HG02759 (cell line): ENCODE results near the gene PPP1R1A.

Experiments
- ATAC-seq: cut with Tn5 transposase; IDR thresholded peaks from one replicate; pipeline ENCODE4 v1.9.1; 2021; ENCODE audit warnings: mild to moderate bottlenecking, moderate library complexity; ENCODE audit not compliant: unreplicated experiment

The PPP1R1A gene

GRCh38 chr12:54572881-54573280 is 15.6 kb downstream of the PPP1R1A start:
- ATAC-seq: no peak

DNA sequence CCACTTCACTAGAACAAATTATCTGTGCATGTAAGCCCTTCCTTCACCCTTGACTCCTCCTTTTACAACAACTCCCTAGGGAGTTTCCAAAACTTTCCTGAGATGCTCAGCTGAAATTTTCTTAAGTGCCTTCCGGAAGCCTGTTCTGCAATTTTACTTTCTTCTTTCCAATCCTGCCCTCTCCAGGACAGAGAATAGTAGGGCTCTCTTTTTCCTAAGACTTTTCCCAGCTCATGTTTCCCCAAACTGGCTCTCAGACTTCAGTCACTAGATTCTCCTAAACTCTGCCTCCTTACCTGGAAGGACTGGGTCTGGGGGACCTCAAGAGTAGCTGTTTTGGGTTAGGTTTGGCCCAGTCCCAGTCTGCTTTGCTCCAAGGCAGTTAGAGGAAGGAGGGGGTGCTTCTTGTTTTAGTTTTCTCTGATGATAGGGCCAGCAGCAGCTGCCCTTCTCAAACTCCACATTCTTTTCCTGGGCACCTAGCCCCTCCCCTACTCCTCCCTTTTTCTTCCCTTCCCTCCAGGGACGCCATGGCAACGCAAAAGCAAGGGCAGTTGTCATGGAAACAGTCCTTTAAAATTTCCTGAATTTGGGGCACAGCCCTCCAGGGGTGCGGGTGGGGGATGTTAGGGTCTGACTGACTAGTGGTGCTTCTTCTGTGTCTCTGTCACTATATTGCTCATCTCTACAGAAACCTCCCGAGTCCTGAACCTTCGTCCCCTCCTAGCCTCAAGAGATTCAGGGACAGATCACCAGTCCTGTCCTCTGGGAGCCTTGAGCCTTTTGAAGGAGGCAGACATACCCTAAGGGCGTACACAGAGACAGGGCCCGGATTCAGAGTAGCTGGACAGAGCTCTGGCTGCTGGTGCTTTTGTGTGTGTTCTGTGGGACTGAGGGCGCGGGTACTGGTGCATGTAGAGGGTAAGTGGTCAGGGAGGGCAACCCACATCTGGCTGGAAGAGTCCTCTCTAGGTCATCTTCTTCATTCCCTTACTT is 17.0 kb downstream of the PPP1R1A start:
- no peak for ATAC-seq

DNA sequence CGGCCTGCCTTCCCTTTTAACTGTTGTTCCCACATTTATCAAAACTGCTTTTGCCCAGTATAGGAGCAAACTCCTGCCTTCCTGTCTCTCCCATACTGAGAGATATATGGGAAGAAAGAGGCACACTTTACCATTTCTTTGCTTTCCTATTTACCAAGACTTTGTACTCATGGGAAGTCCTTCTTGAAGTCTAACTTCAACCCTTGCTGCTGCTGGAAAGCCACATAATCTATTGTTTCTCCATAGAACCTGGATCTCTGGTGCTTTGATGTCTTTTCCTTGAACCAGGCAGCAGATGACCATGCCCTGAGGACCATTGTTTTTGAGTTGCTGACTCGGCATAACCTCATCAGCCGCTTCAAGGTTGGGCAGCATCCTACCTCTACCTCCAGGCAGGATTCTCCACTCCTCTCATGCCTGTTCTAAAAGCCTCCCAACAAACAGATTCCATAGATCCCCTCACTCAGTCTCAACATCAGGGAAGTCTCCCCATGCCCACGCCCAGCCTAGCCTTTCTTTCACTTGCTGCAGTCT is 18.4 kb downstream of the PPP1R1A start:
- ATAC-seq: no peak

- ATAC-seq: no peak
Observed at GRCh38 chr12:54569072-54569471, 19.4 kb downstream of the PPP1R1A start.

GRCh38 chr12:54566792-54567191 is 21.7 kb downstream of the PPP1R1A start:
- no peak for ATAC-seq

- ATAC-seq: no peak
Observed at GRCh38 chr12:54565986-54566544, 22.4 kb downstream of the PPP1R1A start.

DNA sequence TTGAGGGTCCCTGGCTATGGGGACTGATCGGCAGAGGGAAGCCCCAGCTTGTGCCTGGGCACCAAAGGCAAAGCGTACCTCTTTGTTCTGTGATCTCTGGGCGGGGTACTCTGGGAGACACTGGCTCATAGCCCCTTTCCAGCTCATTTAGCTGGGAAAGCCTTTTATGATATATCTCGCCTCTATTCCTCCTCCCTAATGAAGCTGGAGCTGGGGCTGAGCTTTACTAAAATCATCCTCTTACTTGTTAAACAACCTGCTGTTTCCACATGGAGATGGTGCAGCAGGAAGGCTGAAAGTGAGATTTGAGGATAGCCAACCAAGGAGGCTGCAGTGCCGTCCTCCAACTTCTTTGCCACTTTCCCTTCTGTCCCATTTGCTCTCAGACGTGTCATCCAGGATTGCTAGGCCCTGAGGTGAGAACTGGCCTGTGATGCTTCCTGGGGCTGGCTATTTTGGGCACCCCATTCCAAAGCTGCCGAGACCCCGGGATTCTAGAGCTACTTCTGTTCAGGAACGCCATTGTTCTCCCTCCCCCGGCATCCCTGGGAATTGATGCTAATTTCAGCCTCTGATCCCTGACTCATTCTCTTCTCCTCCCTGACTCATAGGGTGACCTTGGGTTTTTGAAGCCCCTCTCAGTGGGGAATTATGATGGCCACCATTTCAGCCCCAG is 23.0 kb downstream of the PPP1R1A start:
- no peak for ATAC-seq

DNA sequence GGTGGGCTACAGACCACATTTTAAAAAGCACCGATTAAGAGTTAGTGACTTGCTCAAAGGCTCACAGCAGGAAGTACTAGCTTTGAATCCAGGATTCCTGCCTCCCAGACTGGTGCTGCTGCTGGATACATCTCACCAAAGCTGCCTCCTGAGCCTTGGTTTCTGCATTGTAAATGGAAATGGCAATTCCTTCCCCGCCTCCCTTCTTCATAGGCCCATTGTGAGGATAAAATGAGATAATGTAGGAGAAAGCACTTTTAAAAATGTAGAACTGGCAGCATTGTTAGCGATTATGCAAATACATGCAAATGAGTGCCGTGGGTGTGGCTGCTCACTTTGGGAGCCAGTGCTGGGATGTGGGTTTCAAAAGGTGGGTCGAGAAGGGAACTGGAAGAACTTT is 23.7 kb downstream of the PPP1R1A start:
- ATAC-seq: no peak

DNA sequence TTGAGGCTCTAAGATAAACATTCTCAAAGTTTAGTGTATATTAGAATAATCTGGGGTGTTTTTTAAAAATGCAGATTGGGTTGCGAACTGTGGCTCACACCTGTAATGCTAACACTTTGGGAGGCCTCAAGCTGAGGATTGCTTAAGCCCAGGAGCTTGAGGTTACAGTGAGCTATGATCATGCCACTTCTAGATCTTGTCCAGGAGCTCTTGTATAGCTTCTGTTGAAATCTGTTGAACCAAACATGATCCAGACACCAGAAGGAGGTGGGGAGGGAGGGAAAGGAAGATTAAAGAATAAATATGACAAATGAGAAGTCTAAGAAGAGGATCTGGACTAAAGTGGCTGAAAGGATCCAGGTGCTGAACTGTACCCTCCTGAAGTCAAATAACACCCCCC is 24.7 kb downstream of the PPP1R1A start:
- ATAC-seq: no peak

DNA sequence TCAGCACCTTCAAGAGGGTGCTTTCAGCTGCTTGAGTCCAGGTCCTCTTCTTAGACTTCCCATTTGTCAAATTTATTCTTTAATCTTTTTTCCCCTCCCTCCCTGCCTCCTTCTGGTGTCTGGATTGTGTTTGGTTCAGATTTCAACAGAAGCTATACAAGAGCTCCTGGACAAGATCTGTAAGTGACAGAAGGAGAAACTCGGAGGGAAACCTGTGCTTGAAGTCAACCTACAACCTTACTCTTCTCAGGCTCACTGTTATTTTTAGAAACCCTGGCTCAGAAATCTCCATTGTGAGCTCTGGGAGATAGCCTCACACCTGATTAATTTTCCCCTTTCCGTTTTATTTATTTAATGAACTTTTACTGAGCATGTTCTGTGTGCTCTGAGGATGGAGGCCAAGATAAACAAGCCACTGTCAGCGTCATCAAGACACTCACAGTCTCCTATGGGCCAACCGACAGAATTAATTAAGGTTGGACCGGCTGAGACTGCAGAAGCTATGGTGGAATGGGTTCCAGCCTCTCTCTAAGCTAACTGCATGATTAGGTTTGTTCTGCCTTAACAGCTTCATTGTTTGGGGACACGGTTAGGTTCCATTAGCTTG is 25.6 kb downstream of the PPP1R1A start:
- no peak for ATAC-seq

DNA sequence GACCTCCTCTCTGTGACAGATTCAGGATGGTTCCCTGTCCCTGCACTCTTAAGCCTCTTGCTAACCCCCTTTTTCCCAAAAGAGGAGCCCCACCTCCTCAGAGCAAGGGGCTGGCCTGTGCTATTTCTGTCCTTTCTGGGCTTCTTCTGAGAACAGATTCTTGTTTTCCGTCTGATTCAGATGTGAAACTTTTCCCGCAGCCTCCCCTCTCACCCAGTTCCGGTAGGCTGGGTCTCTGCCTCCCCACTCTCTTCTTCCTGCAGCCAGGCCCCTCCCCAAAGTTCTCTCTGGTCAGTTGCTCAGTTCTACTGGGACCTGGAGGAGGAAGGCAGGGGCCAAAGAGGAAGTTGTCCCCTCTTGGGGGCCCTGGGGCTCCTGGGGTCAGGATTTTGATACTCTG is 27.3 kb downstream of the PPP1R1A start:
- ATAC-seq: no peak

DNA sequence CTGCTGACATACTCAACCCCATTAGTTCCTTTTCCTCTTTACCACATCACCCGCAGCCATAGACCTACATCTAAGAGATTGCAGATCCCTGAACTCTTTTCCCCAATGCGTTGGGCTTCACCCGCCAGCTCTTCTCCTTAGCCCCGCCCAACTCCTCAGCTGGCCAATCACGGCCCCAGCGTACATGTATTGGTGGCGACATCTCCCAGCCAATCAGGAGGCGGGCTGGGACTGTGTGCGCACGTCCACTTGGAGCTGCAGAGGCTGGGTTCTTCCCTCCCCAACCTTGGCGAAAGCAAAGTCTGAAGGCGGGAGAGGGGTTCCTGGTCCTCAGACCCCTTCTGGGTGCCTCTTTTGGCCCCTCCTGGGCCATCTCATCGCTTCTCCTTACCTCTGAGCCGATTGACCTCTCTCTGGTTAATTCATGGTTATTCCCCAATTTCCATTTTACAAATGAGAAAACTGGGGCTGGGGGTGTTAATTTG is 28.0 kb downstream of the PPP1R1A start:
- ATAC-seq: peak; percentile 100

DNA sequence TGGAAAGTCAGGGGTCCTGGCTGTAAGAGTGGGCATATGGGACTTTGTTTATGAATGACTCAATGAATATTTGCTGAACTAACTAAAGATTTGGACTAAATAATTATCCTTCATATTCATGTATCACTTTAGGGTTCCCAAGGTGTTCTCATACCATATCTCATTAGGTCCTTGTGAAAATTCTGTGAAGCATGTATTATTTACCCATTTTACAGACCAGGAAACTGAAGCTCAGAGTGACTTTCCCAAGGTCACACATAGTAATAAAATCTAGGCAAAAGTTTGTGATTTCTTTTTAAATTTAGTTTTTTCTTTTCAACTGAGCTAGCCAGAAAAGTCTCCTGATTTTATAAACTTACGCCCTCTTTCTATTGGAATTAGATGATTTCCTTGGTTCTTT is 29.7 kb downstream of the PPP1R1A start:
- ATAC-seq: no peak

GRCh38 chr12:54558311-54558710 is 30.1 kb downstream of the PPP1R1A start:
- ATAC-seq: no peak

DNA sequence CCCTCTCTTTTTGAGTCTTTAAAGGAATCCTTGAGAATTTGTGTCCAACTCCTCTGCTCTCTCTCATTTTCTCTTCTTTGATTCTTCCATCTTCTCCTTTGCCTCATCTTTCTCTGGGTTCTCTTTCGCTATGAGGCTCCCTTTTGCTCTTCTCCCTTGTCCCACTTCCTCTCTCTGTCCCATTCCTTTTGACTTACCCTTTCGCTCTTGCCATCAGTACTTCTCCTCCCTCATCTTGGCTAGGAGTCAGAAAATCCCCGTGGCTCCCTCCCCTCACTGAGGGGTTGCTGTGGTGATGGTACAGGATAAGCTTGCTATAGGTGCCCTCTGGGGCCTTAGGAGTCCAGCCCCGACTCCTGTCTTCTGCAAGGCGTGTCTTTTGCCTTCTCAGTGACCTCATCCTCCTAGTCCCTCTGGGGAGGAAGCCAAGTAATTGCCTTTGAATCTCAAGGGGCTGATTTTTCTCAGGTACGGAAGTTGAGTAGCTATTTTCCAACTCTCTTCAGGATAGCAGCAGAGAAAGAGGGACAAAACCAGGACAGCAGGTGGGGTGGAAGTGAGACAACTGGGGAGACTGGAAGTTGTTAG is 32.7 kb downstream of the PPP1R1A start:
- ATAC-seq: no peak

DNA sequence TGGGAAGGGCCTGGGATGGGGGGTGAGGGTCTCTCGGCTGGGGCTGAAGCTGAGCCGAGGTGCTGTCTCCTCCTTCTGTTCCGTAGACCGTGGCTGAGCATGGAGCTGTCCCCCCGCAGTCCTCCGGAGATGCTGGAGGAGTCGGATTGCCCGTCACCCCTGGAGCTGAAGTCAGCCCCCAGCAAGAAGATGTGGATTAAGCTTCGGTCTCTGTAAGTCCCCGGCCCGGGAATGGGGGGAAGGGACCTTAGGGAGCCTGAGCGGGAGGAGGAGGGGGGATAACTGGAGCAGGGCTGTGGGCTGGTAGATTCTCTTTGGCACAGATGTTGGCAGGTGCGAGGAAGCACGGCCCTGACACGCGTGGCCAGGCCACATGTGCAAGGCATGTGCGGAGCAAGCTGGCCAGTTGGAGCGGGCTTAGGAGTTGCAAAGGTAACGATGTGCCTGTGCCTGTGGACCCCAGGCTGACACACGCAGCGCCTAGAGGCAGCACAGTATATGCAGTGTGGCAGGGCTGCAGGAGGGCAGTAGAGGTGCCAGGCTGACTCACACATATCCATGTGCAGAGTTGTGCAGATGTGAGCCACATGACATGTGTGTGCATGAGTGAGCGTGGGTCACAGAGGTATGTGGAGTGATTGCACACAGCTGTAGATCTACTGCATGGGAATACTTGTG is 38.5 kb downstream of the PPP1R1A start:
- peak; percentile 38 for ATAC-seq

- no peak for ATAC-seq
Observed at GRCh38 chr12:54546511-54546910, 41.9 kb downstream of the PPP1R1A start.

GRCh38 chr12:54544743-54545142 is 43.7 kb downstream of the PPP1R1A start:
- no peak for ATAC-seq

DNA sequence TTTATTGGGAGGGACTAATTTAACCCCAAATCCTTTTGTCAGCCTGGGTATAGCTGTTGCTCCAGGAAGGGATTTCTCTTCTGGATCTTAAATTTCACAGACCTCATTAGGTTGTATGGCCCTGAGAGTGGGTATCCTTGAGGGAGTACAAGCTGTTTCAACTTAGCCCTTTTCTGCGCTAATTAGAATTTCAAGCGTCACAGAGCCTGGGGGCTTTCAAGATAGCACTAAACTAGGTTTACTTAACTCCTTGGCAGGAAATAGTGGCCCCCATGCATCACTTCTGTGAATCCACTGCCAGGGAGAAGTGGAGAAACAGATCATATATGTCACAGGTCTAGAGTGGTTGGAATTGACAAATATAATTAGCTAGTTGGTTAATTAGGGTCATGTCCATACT is 44.9 kb downstream of the PPP1R1A start:
- ATAC-seq: no peak

- no peak for ATAC-seq
Observed at GRCh38 chr12:54541751-54542290, 46.6 kb downstream of the PPP1R1A start.
